Ishikawa (cell line): ENCODE data around the gene TMOD3.

Source experiments
- CEBPB ChIP-seq: IDR thresholded peaks from 2 replicates; pipeline ENCODE4 v1.6.1; 2012
- CREB1 ChIP-seq: IDR thresholded peaks from 2 replicates; pipeline ENCODE4 v1.6.1; 2012; ENCODE audit warnings: low read depth
- EGR1 ChIP-seq: IDR thresholded peaks from 2 replicates; pipeline ENCODE4 v1.6.1; 2012
- EP300 ChIP-seq: IDR thresholded peaks from 2 replicates; pipeline ENCODE4 v1.6.1; 2012; ENCODE audit warnings: borderline replicate concordance
- FOXM1 ChIP-seq: IDR thresholded peaks from 2 replicates; pipeline ENCODE4 v1.6.1; 2012; ENCODE audit warnings: low read depth, borderline replicate concordance
- NFIC ChIP-seq: IDR thresholded peaks from 2 replicates; pipeline ENCODE4 v1.6.1; 2012
- RAD21 ChIP-seq: IDR thresholded peaks from 2 replicates; pipeline ENCODE4 v1.6.1; 2012; ENCODE audit warnings: low read depth
- TAF1 ChIP-seq: IDR thresholded peaks from 2 replicates; pipeline ENCODE4 v1.6.1; 2012; ENCODE audit warnings: low read depth, mild to moderate bottlenecking
- TCF12 ChIP-seq: IDR thresholded peaks from 2 replicates; pipeline ENCODE4 v1.6.1; 2012; ENCODE audit warnings: low read depth
- TEAD4 ChIP-seq: IDR thresholded peaks from 2 replicates; pipeline ENCODE4 v1.6.1; 2012
- YY1 ChIP-seq: IDR thresholded peaks from 2 replicates; pipeline ENCODE4 v1.6.1; 2012; ENCODE audit warnings: low read depth
- ZBTB7A ChIP-seq: IDR thresholded peaks from 2 replicates; pipeline ENCODE4 v1.6.1; 2012; ENCODE audit warnings: low read depth
- TF ChIP-seq, protein P1 (sequence below): IDR thresholded peaks from 2 replicates; pipeline ENCODE4 v1.6.1; 2012; ENCODE audit warnings: low read depth, mild to moderate bottlenecking
- TF ChIP-seq, protein P2 (sequence below): IDR thresholded peaks from 2 replicates; pipeline ENCODE4 v1.6.1; 2012
- TF ChIP-seq, protein P3 (sequence below): IDR thresholded peaks from 2 replicates; pipeline ENCODE4 v1.6.1; 2012

The TMOD3 gene

DNA sequence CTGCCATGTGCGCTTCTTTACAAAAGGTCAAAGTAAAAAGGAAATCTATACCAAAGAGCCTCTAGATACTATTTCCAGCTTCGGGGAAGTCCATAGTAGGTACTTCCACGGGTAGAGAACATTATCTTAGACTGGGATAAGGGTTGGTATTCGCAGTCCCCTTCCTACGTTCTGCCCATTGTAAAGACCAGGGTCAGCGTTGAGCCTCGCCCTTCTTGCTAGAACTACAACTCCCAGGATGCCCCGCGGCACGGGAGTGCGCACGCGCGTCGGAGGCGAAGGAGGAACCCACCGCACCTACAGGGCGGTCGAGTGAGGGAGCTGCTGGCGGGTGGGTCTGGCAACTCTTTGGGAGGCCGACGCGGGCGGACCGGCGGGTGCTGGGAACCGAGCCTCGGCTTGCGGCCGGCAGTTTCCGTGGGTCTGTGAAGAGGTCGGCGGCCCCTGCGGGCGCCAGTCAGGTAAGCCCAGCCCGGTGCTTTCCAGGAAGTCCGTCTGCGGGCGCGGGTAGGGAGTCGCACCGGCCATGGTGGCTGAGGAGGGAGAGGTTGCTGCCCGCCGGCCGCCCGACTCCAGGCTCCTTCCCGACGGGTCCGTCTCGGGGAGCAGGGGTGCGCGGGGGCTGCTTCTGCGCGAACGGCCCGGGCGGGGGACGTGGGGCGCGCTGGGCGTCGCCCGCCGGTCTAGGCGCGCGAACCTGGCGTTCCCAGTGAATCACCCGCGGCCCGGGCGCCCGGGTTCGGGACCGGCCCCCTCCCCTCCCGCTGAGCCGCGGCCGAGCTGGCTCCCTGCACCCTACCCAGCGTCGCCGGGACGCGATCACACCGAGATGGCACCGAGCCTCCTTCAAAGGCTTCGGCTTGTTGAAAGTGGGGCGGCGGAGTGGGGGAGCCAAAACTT is at the start of gene TMOD3:
Gene TMOD3 (plus strand): TSS at position 278 of the 900 bp plus-strand sequence. CDS start 33,232 bp downstream, outside the sequence.
- peak; percentile 42 for TF ChIP-seq TCF12
- TF ChIP-seq YY1, result peak; percentile 55
- TF ChIP-seq, protein P1, sequence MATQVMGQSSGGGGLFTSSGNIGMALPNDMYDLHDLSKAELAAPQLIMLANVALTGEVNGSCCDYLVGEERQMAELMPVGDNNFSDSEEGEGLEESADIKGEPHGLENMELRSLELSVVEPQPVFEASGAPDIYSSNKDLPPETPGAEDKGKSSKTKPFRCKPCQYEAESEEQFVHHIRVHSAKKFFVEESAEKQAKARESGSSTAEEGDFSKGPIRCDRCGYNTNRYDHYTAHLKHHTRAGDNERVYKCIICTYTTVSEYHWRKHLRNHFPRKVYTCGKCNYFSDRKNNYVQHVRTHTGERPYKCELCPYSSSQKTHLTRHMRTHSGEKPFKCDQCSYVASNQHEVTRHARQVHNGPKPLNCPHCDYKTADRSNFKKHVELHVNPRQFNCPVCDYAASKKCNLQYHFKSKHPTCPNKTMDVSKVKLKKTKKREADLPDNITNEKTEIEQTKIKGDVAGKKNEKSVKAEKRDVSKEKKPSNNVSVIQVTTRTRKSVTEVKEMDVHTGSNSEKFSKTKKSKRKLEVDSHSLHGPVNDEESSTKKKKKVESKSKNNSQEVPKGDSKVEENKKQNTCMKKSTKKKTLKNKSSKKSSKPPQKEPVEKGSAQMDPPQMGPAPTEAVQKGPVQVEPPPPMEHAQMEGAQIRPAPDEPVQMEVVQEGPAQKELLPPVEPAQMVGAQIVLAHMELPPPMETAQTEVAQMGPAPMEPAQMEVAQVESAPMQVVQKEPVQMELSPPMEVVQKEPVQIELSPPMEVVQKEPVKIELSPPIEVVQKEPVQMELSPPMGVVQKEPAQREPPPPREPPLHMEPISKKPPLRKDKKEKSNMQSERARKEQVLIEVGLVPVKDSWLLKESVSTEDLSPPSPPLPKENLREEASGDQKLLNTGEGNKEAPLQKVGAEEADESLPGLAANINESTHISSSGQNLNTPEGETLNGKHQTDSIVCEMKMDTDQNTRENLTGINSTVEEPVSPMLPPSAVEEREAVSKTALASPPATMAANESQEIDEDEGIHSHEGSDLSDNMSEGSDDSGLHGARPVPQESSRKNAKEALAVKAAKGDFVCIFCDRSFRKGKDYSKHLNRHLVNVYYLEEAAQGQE, result 0 out of 2 replicates have a peak, but pooled peaks have one; percentile 21
- TF ChIP-seq, protein P2, sequence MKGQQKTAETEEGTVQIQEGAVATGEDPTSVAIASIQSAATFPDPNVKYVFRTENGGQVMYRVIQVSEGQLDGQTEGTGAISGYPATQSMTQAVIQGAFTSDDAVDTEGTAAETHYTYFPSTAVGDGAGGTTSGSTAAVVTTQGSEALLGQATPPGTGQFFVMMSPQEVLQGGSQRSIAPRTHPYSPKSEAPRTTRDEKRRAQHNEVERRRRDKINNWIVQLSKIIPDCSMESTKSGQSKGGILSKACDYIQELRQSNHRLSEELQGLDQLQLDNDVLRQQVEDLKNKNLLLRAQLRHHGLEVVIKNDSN, result 0 out of 2 replicates have a peak, but pooled peaks have one; percentile 7
- TF ChIP-seq NFIC, result no peak
- no peak for TF ChIP-seq RAD21
- TF ChIP-seq TAF1, result peak; percentile 78
- TF ChIP-seq ZBTB7A, result peak; percentile 47; the same call in 1 of the 2 replicates

DNA sequence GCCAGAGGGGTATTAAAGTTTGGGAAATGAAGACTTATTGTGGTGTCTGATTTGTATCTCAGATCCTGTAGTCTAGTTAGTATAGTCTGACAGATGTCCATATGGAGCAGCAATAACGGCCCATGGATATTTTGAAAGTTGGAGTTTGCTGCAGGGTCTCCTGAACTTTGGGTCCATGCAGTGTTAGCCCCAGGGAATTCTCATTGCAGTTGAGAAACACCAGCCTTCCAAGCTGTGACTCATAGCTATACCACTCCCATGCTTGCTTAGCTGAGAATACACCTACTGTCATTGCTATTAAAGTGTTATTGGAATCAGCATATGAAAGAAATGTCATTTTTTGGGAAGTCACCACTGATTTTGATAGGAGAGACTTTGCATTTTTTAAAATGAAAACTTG is 48.8 kb upstream of the TMOD3 start:
- TF ChIP-seq, protein P2, result no peak
- TF ChIP-seq NFIC (no peak), RAD21 (no peak), YY1 (no peak), EGR1 (no peak), TAF1 (no peak)

DNA sequence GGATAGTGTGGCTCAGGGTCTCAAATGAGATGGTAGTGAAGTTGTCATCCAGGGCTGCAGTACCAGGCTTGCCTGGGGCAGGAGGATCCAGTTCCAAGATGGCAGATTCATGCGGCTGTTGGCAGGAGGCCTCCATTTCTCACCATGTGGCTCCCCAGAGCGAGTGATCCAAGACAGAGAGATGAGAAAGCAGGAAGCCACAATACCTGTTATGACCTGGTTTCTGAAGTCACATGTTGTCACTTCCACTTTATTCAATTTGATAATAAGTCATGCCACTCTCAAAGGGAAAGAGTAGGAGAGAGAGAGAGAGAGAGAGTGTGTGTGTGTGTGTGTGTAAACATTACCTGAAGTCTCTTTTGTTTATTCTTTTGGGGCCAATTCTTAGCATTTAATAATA is 47.9 kb upstream of the TMOD3 start:
- TF ChIP-seq YY1 (no peak), TCF12 (no peak), ZBTB7A (no peak), EP300 (no peak), EGR1 (no peak), TAF1 (no peak), FOXM1 (no peak), CREB1 (no peak), CEBPB (no peak), TEAD4 (no peak), NFIC (no peak), RAD21 (no peak)
- TF ChIP-seq, protein P1, result no peak
- TF ChIP-seq, protein P3, sequence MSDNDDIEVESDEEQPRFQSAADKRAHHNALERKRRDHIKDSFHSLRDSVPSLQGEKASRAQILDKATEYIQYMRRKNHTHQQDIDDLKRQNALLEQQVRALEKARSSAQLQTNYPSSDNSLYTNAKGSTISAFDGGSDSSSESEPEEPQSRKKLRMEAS, result no peak
- TF ChIP-seq, protein P2, result no peak

DNA sequence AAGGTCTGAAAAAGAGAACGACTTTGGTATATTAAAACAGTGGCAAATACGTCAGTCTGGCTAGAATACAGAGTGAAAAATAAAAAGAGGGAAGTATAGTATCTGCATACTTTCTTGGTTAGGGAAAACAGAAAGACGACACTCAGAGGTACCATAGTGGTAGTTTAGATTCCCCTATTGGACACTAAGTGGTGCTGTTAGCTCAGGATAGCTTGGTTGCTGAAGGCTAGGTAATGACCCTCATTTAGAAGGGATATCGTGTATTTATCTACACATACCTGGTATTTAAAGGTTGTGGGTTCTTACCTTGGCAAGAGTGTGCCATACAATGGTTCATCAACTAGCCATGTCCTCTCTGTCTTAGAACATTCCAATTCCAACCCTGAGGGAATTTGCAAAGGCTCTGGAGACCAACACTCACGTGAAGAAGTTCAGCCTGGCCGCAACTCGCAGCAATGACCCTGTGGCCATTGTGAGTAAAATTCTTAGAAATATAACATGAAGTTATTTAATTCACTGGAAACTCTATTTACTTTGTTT is 47.0 kb upstream of the TMOD3 start:
- no peak for TF ChIP-seq ZBTB7A
- peak; percentile 60 for TF ChIP-seq RAD21

DNA sequence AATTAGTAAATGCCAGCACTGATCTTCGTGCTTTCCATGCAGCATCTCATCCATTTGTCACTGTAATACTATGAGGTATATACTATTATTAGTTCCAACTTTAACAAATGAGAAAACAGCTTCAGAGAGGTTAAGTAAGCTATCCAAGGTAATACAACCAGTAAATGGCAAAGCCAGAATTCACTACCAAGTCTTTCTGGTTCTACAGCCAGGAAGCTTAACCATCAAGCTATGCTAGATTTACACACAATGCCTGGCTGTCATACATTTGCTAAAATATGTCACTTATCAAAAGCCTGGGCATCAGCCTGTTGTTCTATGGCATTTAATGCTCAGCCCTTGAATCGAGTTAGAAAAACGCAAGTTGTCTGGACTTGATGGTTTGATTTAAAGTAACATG is 45.5 kb upstream of the TMOD3 start:
- TF ChIP-seq FOXM1, result no peak
- TF ChIP-seq YY1, result no peak
- no peak for TF ChIP-seq RAD21
- no peak for TF ChIP-seq CREB1
- no peak for TF ChIP-seq TAF1
- no peak for TF ChIP-seq TCF12
- TF ChIP-seq EGR1, result no peak
- no peak for TF ChIP-seq ZBTB7A
- TF ChIP-seq TEAD4, result no peak
- no peak for TF ChIP-seq CEBPB
- TF ChIP-seq, protein P2, result no peak
- TF ChIP-seq, protein P1, result no peak
- no peak for TF ChIP-seq NFIC
- TF ChIP-seq, protein P3, result no peak
- TF ChIP-seq EP300, result no peak
